Endothelial cell (in vitro differentiated cells): ENCODE results near the gene NLRP12. TPM values are rescaled to one million over a fixed set of nuclear protein-coding genes. Genes with fewer than 3 reads are reported as not detected.
"Not testable (repeated sequence)": the region's sequence is repeated elsewhere in the genome, so short reads cannot be mapped to it uniquely, and the experiment has no call there.

Experiments
- DNase-seq: peaks from one replicate; pipeline ENCODE4 v3.0.0; 2021; ENCODE audit warnings: low spot score
- H3K27ac Mint-ChIP-seq: one replicate; pipeline ENCODE4 v1.8.0; 2021; ENCODE audit warnings: mixed read lengths, inconsistent platforms; ENCODE audit not compliant: unreplicated experiment
- H3K27me3 Mint-ChIP-seq: one replicate; pipeline ENCODE4 v1.8.0; 2021; ENCODE audit warnings: mild to moderate bottlenecking, moderate library complexity, mixed read lengths, inconsistent platforms; ENCODE audit not compliant: unreplicated experiment
- H3K36me3 Mint-ChIP-seq: one replicate; pipeline ENCODE4 v1.8.0; 2021; ENCODE audit warnings: mild to moderate bottlenecking, low read depth, mixed read lengths, inconsistent platforms; ENCODE audit not compliant: unreplicated experiment
- H3K4me1 Mint-ChIP-seq: one replicate; pipeline ENCODE4 v1.8.0; 2021; ENCODE audit warnings: mild to moderate bottlenecking, mixed read lengths, inconsistent platforms; ENCODE audit not compliant: unreplicated experiment
- H3K4me3 Mint-ChIP-seq: one replicate; pipeline ENCODE4 v1.8.0; 2021; ENCODE audit warnings: mild to moderate bottlenecking, mixed read lengths, inconsistent platforms; ENCODE audit not compliant: unreplicated experiment
- H3K9me3 Mint-ChIP-seq: one replicate; pipeline ENCODE4 v1.8.0; 2021; ENCODE audit warnings: mixed read lengths, inconsistent platforms; ENCODE audit not compliant: unreplicated experiment
- CTCF ChIP-seq: fragments of 200-600 bp; sonication (generic); IDR thresholded peaks from one replicate; pipeline ENCODE4 v1.5.0; 2021; ENCODE audit warnings: antibody characterized with exemption; ENCODE audit not compliant: unreplicated experiment
- long read RNA-seq: library from polyadenylated mRNA; unstranded; transcript quantifications from one replicate; pipeline ENCODE4 v2.0.0, GENCODE V29; 2020; ENCODE audit not compliant: unreplicated experiment
- total RNA-seq: library from RNA; stranded (reverse); fragmentation: NEBNext Ultra II Directional; extraction: Animal tissue kit (Norgen Biotek cat#: 25700); gene quantifications from one replicate; pipeline ENCODE4 v1.2.1, GENCODE V29; 2021; ENCODE audit not compliant: unreplicated experiment

Gene NLRP12
- total RNA-seq: 2.1 TPM
- long read RNA-seq, partial matches to known transcripts: 5 of 7 reads
- long read RNA-seq, other reads (novel, unspliced or antisense): 2 of 7 reads

- Mint-ChIP-seq H3K27ac (no peak within 1 kb of the TSS), H3K27me3 (no peaks in the 10 kb centered on the region), H3K4me3 (no peak within 1 kb of the TSS), H3K36me3 (no peaks in the 10 kb centered on the region), H3K9me3 (no peaks in the 10 kb centered on the region), H3K4me1 (peaks cover 11% of the 10 kb centered on the region)
- no peak for TF ChIP-seq CTCF
- DNase-seq: no peak
Measured at GRCh38 chr19:53824134-53824611, at the start of gene NLRP12. TSS of gene NLRP12 (minus strand) at chr19:53824314. CDS start at chr19:53824174, 140 bp downstream.

GRCh38 chr19:53872762-53873161, 48.6 kb upstream of the NLRP12 start:
- Mint-ChIP-seq H3K4me1 (peaks cover 46% of the 10 kb centered on the region), H3K9me3 (peaks cover 4% of the 10 kb centered on the region), H3K4me3 (peak overlapping the region; percentile 70), H3K27ac (peak overlapping the region; percentile 61), H3K27me3 (peaks cover 49% of the 10 kb centered on the region), H3K36me3 (peaks cover 53% of the 10 kb centered on the region)
- no peak for DNase-seq
- TF ChIP-seq CTCF: no peak

GRCh38 chr19:53871454-53871853, 47.3 kb upstream of the NLRP12 start:
- peak overlapping the region; percentile 87 for H3K4me3 Mint-ChIP-seq
- H3K36me3 Mint-ChIP-seq: peaks cover 45% of the 10 kb centered on the region
- peaks cover 46% of the 10 kb centered on the region for H3K4me1 Mint-ChIP-seq
- H3K9me3 Mint-ChIP-seq: peaks cover 4% of the 10 kb centered on the region
- peak overlapping the region; percentile 78 for H3K27ac Mint-ChIP-seq
- TF ChIP-seq CTCF: no peak
- peaks cover 52% of the 10 kb centered on the region for H3K27me3 Mint-ChIP-seq
- DNase-seq: no peak

GRCh38 chr19:53870485-53870844, 46.4 kb upstream of the NLRP12 start:
- Mint-ChIP-seq H3K27me3 (peaks cover 54% of the 10 kb centered on the region), H3K27ac (peak overlapping the region; percentile 61), H3K4me3 (peak overlapping the region; percentile 87), H3K36me3 (peaks cover 40% of the 10 kb centered on the region), H3K9me3 (peaks cover 4% of the 10 kb centered on the region), H3K4me1 (peaks cover 44% of the 10 kb centered on the region)
- no peak for TF ChIP-seq CTCF
- no peak for DNase-seq

- Mint-ChIP-seq H3K4me3 (peak overlapping the region; percentile 89), H3K27me3 (peaks cover 58% of the 10 kb centered on the region), H3K36me3 (peaks cover 39% of the 10 kb centered on the region), H3K4me1 (peaks cover 44% of the 10 kb centered on the region), H3K27ac (peak overlapping the region; percentile 86)
- DNase-seq, H3K9me3 Mint-ChIP-seq: not testable (repeated sequence)
Measured at GRCh38 chr19:53869805-53870484, 45.8 kb upstream of the NLRP12 start.
